Stomach (tissue), 4 donors: ENCODE results near the gene PDHB.

Experiments
- CTCF ChIP-seq, 7 experiments: fragments of 450-650 bp in 4 of 7; fragments of 200-600 bp in 3 of 7; sonication (generic) in 3 of 7; IDR thresholded peaks; one replicate each; pipeline ENCODE4 v1.5.1; 2016 to 2019; ENCODE audit warnings: antibody characterized with exemption in 7 of 7, control low read depth in 2 of 7, mild to moderate bottlenecking in 1 of 7
- POLR2A ChIP-seq, 4 donors: fragments of 450-650 bp; IDR thresholded peaks; one replicate each; pipeline ENCODE4 v1.6.1; 2016; ENCODE audit warnings: antibody characterized with exemption in 4 of 4, control low read depth in 2 of 4, mild to moderate bottlenecking in 1 of 4, moderate library complexity in 1 of 4

- no peak for TF ChIP-seq CTCF (IDR thresholded peaks at IDR 0.05)
- no peak for TF ChIP-seq POLR2A (IDR thresholded peaks at IDR 0.05)
These were observed 34.8 kb downstream of the PDHB start for GRCh38 chr3:58398669-58399333.
